Measurements from ENCODE around the gene OR2B2.

The OR2B2 gene

DNA sequence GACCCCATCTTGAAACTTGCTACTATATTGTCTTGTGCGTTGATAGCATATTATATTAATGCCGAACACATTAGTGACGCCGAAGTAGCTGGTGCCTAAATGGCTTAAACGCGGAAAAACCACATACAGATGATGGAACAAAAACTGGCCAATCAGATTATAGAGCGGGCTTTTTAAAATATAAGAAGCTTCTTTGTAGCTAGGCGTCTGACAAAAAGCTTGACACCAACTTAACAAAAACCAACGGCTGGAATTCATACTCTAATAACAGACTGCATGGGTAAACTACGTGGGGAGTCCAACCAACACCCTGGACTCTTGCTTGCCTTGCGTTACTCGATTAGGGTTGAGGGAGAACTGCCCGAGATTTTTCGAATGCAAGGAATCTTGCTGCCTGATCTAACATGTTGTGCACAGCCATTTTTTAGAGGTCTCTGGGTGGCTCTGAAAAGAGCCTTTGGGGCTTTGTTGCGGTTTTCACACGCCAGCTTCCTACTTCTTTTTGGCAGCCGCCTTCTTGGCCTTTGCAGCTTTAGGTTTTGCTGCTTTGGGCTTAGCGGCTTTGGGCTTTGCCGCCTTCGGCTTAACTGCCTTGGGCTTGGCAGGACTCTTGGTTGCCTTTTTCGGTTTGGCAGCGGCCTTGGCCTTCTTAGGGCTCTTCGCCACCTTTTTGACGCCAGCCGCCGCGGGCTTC lies 45.7 kb downstream of the OR2B2 start:
- DNase-seq = peak; percentile 60

DNA sequence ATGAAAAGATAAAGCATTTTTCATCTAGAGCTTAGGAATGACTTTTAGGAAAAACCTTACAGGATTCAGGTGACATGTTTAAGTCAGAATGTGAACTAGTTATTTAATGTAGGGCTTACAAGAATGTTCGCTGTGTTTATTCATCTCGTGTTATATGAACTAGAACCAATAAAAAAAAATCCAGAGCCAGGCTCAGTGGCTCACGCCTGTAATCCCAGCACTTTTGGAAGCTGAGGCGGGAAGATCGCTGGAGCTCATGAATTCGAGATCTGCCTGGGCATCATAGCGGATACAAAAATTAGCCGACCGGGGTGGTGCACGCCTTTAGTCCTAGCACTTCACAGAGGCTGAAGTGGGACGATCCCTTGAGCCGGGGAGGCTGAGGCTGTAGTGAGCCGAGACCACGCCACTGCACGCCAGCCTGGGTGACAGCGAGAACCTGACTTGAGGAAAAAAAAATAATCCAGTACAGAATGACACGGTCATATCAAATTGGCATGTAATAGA lies 46.3 kb downstream of the OR2B2 start:
- DNase-seq = peak; percentile 18

DNA sequence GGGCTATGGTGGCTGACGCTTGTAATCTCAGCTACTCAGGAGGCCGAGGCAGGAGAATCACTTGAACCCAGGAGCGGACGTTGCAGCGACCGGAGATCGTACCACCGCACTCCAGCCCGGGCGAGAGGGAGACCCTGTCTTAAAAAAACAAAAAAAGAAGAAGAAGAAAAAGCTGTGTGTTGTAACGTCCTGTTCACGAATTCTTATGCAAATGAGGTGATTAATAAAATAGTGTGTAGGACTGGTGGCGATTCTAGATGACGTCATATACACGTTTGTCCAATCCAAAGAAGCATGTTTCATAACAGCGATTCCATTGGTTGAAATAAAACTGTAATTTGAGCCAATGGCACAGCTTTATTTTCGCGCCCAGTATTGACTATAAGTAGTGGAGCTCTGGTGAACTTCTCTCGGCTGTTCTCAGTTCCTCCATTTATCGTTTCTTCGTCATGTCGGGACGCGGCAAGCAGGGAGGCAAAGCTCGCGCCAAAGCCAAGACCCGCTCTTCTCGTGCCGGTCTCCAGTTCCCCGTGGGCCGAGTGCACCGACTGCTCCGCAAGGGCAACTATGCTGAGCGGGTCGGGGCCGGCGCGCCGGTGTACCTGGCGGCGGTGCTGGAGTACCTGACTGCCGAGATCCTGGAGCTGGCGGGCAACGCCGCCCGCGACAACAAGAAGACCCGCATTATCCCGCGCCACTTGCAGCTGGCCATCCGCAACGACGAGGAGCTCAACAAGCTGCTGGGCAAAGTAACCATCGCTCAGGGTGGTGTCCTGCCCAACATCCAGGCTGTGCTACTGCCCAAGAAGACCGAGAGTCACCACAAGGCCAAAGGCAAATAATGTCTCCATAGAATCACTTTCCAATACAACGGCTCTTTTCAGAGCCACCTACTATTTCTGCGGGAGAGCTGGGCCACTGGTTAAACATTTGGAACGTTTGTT lies 47.0 kb downstream of the OR2B2 start:
- DNase-seq = peak; percentile 96

DNA sequence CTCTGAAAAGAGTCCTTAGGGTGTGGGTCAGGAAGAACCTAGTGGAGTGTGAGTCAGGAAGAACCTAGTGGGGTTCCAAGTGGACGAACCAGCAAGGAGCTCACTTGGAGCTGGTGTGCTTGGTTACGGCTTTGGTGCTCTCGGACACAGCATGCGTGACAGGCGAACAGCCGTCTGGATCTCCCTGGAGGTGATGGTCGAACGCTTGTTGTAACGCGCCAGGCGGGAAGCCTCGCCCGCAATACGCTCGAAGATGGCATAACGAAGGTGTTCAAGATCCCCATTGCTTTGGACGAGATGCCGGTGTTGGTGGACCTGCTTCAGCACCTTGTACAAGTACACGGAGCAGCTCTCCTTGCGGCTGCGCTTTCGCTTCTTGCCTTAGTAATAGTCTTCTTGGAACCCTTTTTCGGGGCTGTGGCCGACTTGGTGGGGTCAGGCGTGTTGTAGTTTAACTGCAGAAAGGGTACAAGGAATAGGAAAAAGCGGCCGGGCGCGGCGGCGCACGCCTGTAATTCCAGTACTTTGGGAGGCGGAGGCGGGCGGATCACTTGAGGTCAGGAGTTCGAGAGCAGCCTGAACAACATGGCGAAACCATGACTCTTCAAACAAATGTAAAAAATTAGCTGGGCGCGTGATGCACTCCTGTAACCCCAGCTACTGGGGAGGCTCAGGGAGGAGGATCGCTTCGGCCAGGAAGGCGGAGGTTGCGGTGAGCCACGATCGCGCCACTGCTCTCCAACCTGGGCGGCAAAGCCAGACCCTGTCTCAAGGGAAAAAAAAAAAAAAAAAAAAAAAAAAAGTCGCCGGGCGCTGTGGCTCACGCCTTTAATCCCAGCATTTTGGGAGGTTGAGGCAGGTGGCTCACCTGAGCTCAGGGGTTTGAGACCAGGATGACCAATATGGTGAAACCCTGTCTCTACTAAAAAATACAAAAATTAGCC lies 48.0 kb downstream of the OR2B2 start:
- DNase-seq = no peak

- DNase-seq = no peak
These were observed 49.7 kb downstream of the OR2B2 start for GRCh38 chr6:27862396-27863066.

- DNase-seq = no peak
These were observed 50.3 kb downstream of the OR2B2 start for GRCh38 chr6:27861861-27862260.

DNA sequence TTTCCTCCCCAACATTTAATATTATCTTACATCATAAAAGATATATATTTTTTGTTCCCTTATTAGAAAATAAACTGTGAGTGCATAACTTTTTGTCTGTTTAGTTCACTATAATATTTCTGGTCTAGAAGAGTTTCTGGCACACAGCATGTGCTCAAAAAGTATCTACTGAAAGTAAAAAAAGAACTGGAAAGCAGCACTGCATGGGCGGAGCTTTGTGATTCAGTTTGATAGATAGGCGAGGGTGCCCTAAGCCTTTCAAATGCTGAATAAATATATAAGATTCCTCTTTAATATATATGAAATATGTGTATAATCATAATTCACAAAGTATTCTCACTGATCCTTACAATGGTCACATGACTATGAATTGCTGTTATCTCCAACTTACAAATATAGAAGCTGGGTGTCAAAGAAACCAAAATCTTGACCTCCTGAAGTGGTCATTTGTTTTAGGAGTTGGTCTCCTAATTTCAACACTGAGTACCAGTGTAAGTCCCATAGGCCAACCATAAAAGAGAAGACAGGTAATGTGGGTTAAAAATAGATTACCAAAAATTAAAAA lies 50.8 kb downstream of the OR2B2 start:
- no peak for DNase-seq

Measured in NCI-H2029 (cell line).